Panc1 (cell line): ENCODE measurements around the gene STK10. TPM values are rescaled to one million over a fixed set of nuclear protein-coding genes. Genes with fewer than 3 reads are reported as not detected.

ENCODE experiments used
- ATAC-seq: fragments of 200-7000 bp; cut with Tn5 transposase; 2 replicates; pipeline ENCODE4 v1.9.1; 2020; ENCODE audit warnings: mild to moderate bottlenecking, moderate library complexity
- BruUV-seq: library from RNA; stranded (reverse); fragments of 400-500 nt; replicated peaks from 2 replicates; lab custom pipeline; 2021; lab: Mats Ljungman, UMichigan
- CTCF ChIA-PET: fragments of 300-600 bp; sonication (Branson Sonifier 250); formaldehyde crosslinking; loops from one replicate; lab custom pipeline; 2022; ENCODE audit warnings: antibody characterized with exemption; lab: Charles Lee
- POLR2A ChIA-PET: fragments of 300-600 bp; sonication (Branson Sonifier 250); formaldehyde crosslinking; loops from one replicate; lab custom pipeline; 2022; ENCODE audit warnings: antibody characterized with exemption; lab: Charles Lee
- DNase-seq: peaks from one replicate; pipeline ENCODE4 v3.0.0-alpha.2; 2010; ENCODE audit warnings: low read depth, low spot score
- H3K27ac ChIP-seq: 2 replicates; pipeline ENCODE4 v1.5.1; 2011; ENCODE audit warnings: mild to moderate bottlenecking, low read length, inconsistent platforms
- H3K27me3 ChIP-seq: fragments of 200-500 bp; sonication (Bioruptor generic); 2 replicates; pipeline ENCODE4 v1.6.0; 2014; ENCODE audit warnings: low read length, inconsistent platforms; ENCODE audit not compliant: control insufficient read depth, insufficient read depth
- H3K36me3 ChIP-seq: fragments of 200-500 bp; sonication (Bioruptor generic); 2 replicates; pipeline ENCODE4 v1.5.1; 2014; ENCODE audit warnings: inconsistent platforms, mild to moderate bottlenecking, low read length, moderate library complexity; ENCODE audit not compliant: control insufficient read depth, insufficient read depth
- H3K4me1 ChIP-seq: 2 replicates; pipeline ENCODE4 v1.5.1; 2011; ENCODE audit warnings: inconsistent platforms, mild to moderate bottlenecking, low read length, moderate library complexity; ENCODE audit not compliant: control insufficient read depth, insufficient read depth
- H3K4me3 ChIP-seq, 2 experiments: 2 replicates each; pipeline ENCODE4 v1.5.1; 2011 to 2012; ENCODE audit warnings: low read depth in 2 of 2, low read length in 2 of 2, mild to moderate bottlenecking in 2 of 2, inconsistent platforms in 1 of 2, moderate library complexity in 1 of 2
- H3K9me3 ChIP-seq: fragments of 200-500 bp; sonication (Bioruptor generic); 2 replicates; pipeline ENCODE4 v1.5.1; 2014; ENCODE audit warnings: low read depth, mild to moderate bottlenecking, inconsistent platforms, low read length, moderate library complexity; ENCODE audit not compliant: control insufficient read depth, insufficient read depth
- POLR2AphosphoS5 ChIP-seq: IDR thresholded peaks from 2 replicates; pipeline ENCODE4 v1.6.1; 2012; ENCODE audit warnings: mild to moderate bottlenecking, low read depth, low read length, moderate library complexity
- SIN3A ChIP-seq: IDR thresholded peaks from 2 replicates; pipeline ENCODE4 v1.6.1; 2012; ENCODE audit warnings: low read depth, mild to moderate bottlenecking, low read length, moderate library complexity, borderline replicate concordance; ENCODE audit not compliant: insufficient read depth
- TCF7L2 ChIP-seq: IDR thresholded peaks from 2 replicates; pipeline ENCODE4 v1.6.1; 2011; ENCODE audit warnings: mild to moderate bottlenecking, low read depth, low read length, inconsistent platforms
- in situ Hi-C: cut with HindIII; loops from 2 replicates; pipeline ENCODE4 v1.10.0; 2016; ENCODE audit warnings: low sequenced_read_pairs, low pct_unique_long_range_greater_than_20kb
- intact Hi-C: fragments of 100-400 bp; cut with micrococcal nuclease; formaldehyde crosslinking; loops from one replicate; pipeline ENCODE4 v1.10.0; 2022; ENCODE audit not compliant: unreplicated experiment
- total RNA-seq: library from RNA; stranded (reverse); gene quantifications from one replicate; pipeline ENCODE4 v1.2.1, GENCODE V29; 2021; ENCODE audit not compliant: unreplicated experiment
- TF ChIP-seq, protein P1 (sequence below): fragments of 450-650 bp; IDR thresholded peaks from 2 replicates; pipeline ENCODE4 v1.5.1; 2017; ENCODE audit warnings: mild to moderate bottlenecking
- TF ChIP-seq, protein P2 (sequence below), 2 experiments: IDR thresholded peaks; 2 replicates each; pipeline ENCODE4 v1.6.1; 2011 to 2012; ENCODE audit warnings: low read depth in 2 of 2, control low read depth in 1 of 2, low read length in 1 of 2, mild to moderate bottlenecking in 1 of 2, moderate library complexity in 1 of 2; ENCODE audit not compliant: insufficient read depth in 1 of 2

The STK10 gene
- total RNA-seq, 1 experiment from 2014 or later: 34.9 TPM

DNA sequence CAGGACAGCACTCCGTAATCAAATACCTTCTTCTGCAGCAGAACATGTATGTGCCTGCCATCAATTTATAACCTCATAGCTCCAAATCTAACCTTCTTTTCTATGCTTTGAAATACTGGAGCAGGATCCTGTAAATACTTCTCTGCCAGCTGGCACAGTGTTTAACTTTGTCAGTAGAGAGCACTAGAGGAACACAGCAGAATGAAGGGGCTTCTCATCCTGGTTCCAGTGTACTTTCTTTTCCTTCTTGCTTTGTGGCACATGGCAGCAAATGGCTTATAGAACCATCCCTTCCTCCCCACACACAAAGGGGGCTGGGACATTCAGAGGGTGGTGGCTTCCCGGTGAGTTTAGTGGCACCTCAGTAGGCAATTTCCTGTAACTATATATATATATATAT lies 177.7 kb downstream of the STK10 start:
- Histone ChIP-seq H3K36me3 (peaks cover 13% of the 10 kb centered on the region), H3K9me3 (no peaks in the 10 kb centered on the region), H3K4me1 (peaks cover 31% of the 10 kb centered on the region), H3K27ac (peak overlapping the region; percentile 60; the same call in 1 of the 2 replicates), H3K27me3 (no peaks in the 10 kb centered on the region), H3K4me3 (no peak overlapping the region)
- ATAC-seq (no peak), DNase-seq (no peak)
- BruUV-seq: no TSS peak
- POLR2A ChIA-PET: no interaction called here
- intact Hi-C loops: no loop called here
- in situ Hi-C loops: no loop called here
- CTCF ChIA-PET: interaction anchor here (0.6 to 1.1 kb wide), 2 partner anchors 49 to 189 kb away, joined by 5 to 7 read pairs; no protein-coding TSS in a partner anchor
- TF ChIP-seq, protein P1, sequence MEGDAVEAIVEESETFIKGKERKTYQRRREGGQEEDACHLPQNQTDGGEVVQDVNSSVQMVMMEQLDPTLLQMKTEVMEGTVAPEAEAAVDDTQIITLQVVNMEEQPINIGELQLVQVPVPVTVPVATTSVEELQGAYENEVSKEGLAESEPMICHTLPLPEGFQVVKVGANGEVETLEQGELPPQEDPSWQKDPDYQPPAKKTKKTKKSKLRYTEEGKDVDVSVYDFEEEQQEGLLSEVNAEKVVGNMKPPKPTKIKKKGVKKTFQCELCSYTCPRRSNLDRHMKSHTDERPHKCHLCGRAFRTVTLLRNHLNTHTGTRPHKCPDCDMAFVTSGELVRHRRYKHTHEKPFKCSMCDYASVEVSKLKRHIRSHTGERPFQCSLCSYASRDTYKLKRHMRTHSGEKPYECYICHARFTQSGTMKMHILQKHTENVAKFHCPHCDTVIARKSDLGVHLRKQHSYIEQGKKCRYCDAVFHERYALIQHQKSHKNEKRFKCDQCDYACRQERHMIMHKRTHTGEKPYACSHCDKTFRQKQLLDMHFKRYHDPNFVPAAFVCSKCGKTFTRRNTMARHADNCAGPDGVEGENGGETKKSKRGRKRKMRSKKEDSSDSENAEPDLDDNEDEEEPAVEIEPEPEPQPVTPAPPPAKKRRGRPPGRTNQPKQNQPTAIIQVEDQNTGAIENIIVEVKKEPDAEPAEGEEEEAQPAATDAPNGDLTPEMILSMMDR: no peak; the same call in 1 of the 2 replicates
- TF ChIP-seq TCF7L2: no peak
- no peak for TF ChIP-seq POLR2AphosphoS5
- TF ChIP-seq, protein P2, sequence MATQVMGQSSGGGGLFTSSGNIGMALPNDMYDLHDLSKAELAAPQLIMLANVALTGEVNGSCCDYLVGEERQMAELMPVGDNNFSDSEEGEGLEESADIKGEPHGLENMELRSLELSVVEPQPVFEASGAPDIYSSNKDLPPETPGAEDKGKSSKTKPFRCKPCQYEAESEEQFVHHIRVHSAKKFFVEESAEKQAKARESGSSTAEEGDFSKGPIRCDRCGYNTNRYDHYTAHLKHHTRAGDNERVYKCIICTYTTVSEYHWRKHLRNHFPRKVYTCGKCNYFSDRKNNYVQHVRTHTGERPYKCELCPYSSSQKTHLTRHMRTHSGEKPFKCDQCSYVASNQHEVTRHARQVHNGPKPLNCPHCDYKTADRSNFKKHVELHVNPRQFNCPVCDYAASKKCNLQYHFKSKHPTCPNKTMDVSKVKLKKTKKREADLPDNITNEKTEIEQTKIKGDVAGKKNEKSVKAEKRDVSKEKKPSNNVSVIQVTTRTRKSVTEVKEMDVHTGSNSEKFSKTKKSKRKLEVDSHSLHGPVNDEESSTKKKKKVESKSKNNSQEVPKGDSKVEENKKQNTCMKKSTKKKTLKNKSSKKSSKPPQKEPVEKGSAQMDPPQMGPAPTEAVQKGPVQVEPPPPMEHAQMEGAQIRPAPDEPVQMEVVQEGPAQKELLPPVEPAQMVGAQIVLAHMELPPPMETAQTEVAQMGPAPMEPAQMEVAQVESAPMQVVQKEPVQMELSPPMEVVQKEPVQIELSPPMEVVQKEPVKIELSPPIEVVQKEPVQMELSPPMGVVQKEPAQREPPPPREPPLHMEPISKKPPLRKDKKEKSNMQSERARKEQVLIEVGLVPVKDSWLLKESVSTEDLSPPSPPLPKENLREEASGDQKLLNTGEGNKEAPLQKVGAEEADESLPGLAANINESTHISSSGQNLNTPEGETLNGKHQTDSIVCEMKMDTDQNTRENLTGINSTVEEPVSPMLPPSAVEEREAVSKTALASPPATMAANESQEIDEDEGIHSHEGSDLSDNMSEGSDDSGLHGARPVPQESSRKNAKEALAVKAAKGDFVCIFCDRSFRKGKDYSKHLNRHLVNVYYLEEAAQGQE (IDR thresholded peaks at IDR 0.05; ENCODE audit: insufficient read depth in 1 of 2, low read depth in 2 of 2, low read length in 1 of 2): no peak
- no peak for TF ChIP-seq SIN3A

DNA sequence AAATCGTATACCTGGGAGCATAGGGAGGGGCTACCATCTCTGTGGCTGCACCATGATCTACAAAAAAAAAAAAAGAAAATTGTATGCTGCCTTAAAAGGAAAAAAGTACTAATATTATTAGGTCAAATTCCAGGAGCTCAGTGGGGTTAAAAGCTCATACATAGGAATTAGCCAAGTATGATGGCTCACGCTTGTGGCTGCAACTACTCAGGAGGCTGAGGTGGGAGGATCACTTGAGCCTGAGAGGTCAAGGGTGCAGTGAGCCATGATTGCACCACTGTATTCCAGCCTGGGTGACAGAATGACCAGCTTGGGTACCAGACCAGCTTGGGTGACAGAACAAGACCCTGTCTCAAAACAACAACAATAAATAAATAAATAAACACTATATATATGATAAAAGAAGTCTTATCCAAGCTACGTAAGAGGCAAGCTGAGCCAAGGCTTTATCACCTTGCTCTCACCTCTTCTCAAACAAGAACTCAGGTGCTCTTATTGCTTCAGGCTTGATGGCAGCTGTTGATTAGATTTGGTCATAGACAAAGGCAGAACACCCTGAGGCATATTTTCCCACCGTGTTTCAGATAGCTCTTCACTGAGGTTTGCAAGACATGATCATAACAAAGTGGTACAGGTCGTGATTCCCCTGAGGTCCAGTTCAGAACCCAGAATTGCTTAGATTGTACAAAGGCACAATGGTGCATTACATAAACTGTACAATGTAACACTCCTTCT lies 178.3 kb downstream of the STK10 start:
- Histone ChIP-seq H3K36me3 (peaks cover 14% of the 10 kb centered on the region), H3K27ac (peak overlapping the region; percentile 60; the same call in 1 of the 2 replicates), H3K27me3 (no peaks in the 10 kb centered on the region), H3K4me3 (no peak overlapping the region), H3K4me1 (peaks cover 31% of the 10 kb centered on the region), H3K9me3 (no peaks in the 10 kb centered on the region)
- TF ChIP-seq SIN3A (no peak), POLR2AphosphoS5 (no peak), TCF7L2 (no peak)
- TF ChIP-seq, protein P1: no peak
- TF ChIP-seq, protein P2 (IDR thresholded peaks at IDR 0.05; ENCODE audit: insufficient read depth in 1 of 2, low read depth in 2 of 2, low read length in 1 of 2): no peak
- DNase-seq: no peak
- intact Hi-C loops (loop anchor here (5.0 kb wide), 1 partner anchor 82 kb away; no protein-coding TSS in a partner anchor), in situ Hi-C loops (no loop called here)
- ChIA-PET POLR2A (interaction anchor here (0.6 kb wide), 1 partner anchor 90 kb away, joined by 3 read pairs; no protein-coding TSS in a partner anchor), CTCF (interaction anchor here (0.6 to 1.1 kb wide), 2 partner anchors 50 to 190 kb away, joined by 5 to 7 read pairs; no protein-coding TSS in a partner anchor)
- BruUV-seq: no TSS peak
- ATAC-seq: no peak
